PC-9 (cell line): ENCODE measurements around the gene WFDC5. TPM values are rescaled to one million over a fixed set of nuclear protein-coding genes. Genes with fewer than 3 reads are reported as not detected.

ENCODE experiments used
- BruUV-seq: library from RNA; stranded (reverse); fragments of 400-500 nt; replicated peaks from 2 replicates; lab custom pipeline; 2021; lab: Mats Ljungman, UMichigan
- CTCF ChIA-PET: fragments of 300-600 bp; sonication (Branson Sonifier 250); formaldehyde crosslinking; loops from one replicate; lab custom pipeline; 2022; ENCODE audit warnings: antibody characterized with exemption; lab: Charles Lee
- POLR2A ChIA-PET: fragments of 300-600 bp; sonication (Branson Sonifier 250); formaldehyde crosslinking; loops from one replicate; lab custom pipeline; 2022; ENCODE audit warnings: antibody characterized with exemption; ENCODE audit not compliant: unreplicated experiment; lab: Charles Lee
- DNase-seq, 2 experiments: peaks; one replicate each; pipeline versions ENCODE4 v3.0.0 to v3.0.0-alpha.2; 2015 to 2022; ENCODE audit warnings: mixed read lengths in 1 of 2
- H2AFZ ChIP-seq: fragments of 200-600 bp; sonication (generic); 2 replicates; pipeline ENCODE4 v1.8.1; 2017; ENCODE audit warnings: antibody characterized with exemption
- H3F3A ChIP-seq: fragments of 200-600 bp; sonication (generic); 2 replicates; pipeline ENCODE4 v1.8.1; 2017; ENCODE audit warnings: antibody characterized with exemption, mild to moderate bottlenecking, low read depth; ENCODE audit not compliant: insufficient read depth
- H3K27ac ChIP-seq: fragments of 200-600 bp; sonication (generic); 2 replicates; pipeline ENCODE4 v1.6.1; 2016; ENCODE audit warnings: mixed run types
- H3K27me3 ChIP-seq: fragments of 200-600 bp; sonication (generic); 2 replicates; pipeline ENCODE4 v1.6.1; 2016; ENCODE audit warnings: low read depth, mixed run types; ENCODE audit not compliant: insufficient read depth
- H3K36me3 ChIP-seq: fragments of 200-600 bp; sonication (generic); 2 replicates; pipeline ENCODE4 v1.6.1; 2016; ENCODE audit warnings: low read depth, mixed run types
- H3K4me1 ChIP-seq: fragments of 200-600 bp; sonication (generic); replicated peaks from 2 replicates; pipeline ENCODE4 v1.6.1; 2016; ENCODE audit warnings: mixed run types; ENCODE audit not compliant: insufficient read depth
- H3K4me2 ChIP-seq: fragments of 200-600 bp; sonication (generic); 2 replicates; pipeline ENCODE4 v1.6.1; 2017; ENCODE audit warnings: mixed run types
- H3K4me3 ChIP-seq: fragments of 200-600 bp; sonication (generic); 2 replicates; pipeline ENCODE4 v1.6.1; 2016; ENCODE audit warnings: mixed run types
- H3K79me2 ChIP-seq: fragments of 200-600 bp; sonication (generic); 2 replicates; pipeline ENCODE4 v1.6.1; 2017; ENCODE audit warnings: low read depth, mixed run types
- H3K9me2 ChIP-seq: fragments of 200-600 bp; sonication (generic); 2 replicates; pipeline ENCODE4 v1.8.1; 2017; ENCODE audit warnings: mild to moderate bottlenecking; ENCODE audit not compliant: insufficient read depth
- H3K9me3 ChIP-seq: fragments of 200-600 bp; sonication (generic); 2 replicates; pipeline ENCODE4 v1.8.1; 2016; ENCODE audit warnings: low read depth; ENCODE audit not compliant: insufficient read depth
- H4K20me1 ChIP-seq: fragments of 200-600 bp; sonication (generic); 2 replicates; pipeline ENCODE4 v1.8.1; 2017; ENCODE audit not compliant: insufficient read depth
- CTCF ChIP-seq: fragments of 200-600 bp; sonication (generic); conservative IDR thresholded peaks from 2 replicates; pipeline ENCODE4 v1.6.1; 2017; ENCODE audit warnings: mixed run types, antibody characterized with exemption, mild to moderate bottlenecking, moderate library complexity
- EZH2 ChIP-seq: fragments of 200-600 bp; sonication (generic); IDR thresholded peaks from 2 replicates; pipeline ENCODE4 v1.8.0; 2017; ENCODE audit warnings: antibody characterized with exemption, low read depth
- intact Hi-C: fragments of 100-400 bp; cut with micrococcal nuclease; formaldehyde crosslinking; loops from one replicate; pipeline ENCODE4 v1.10.0; 2022; ENCODE audit not compliant: unreplicated experiment
- total RNA-seq: library from RNA; stranded (reverse); gene quantifications from 2 replicates; pipeline ENCODE4 v1.2.3, GENCODE V29; 2021

The WFDC5 gene
- total RNA-seq, 1 experiment from 2014 or later = not detected

- Histone ChIP-seq H3K27me3 (no peaks in the 10 kb centered on the region), H4K20me1 (no peaks in the 10 kb centered on the region), H3K36me3 (no peaks in the 10 kb centered on the region), H3K27ac (no peak overlapping the region), H3K79me2 (no peaks in the 10 kb centered on the region), H3K4me1 (peaks cover 14% of the 10 kb centered on the region), H2AFZ (no peak overlapping the region), H3K4me3 (no peak overlapping the region), H3K9me3 (no peaks in the 10 kb centered on the region), H3K9me2 (no peaks in the 10 kb centered on the region), H3F3A (no peaks in the 10 kb centered on the region; the same call in none of the 2 replicates), H3K4me2 (no peak overlapping the region)
- BruUV-seq = no TSS peak
- DNase-seq = no peak
- intact Hi-C loops = no loop called here
- no peak for TF ChIP-seq EZH2
- CTCF ChIA-PET = no interaction called here
- POLR2A ChIA-PET = no interaction called here
These were observed 23.6 kb downstream of the WFDC5 start for GRCh38 chr20:45091366-45091765.

GRCh38 chr20:45090481-45090880 is 24.5 kb downstream of the WFDC5 start:
- H3K4me1 ChIP-seq = peaks cover 14% of the 10 kb centered on the region
- no peak overlapping the region for H2AFZ ChIP-seq
- H3F3A ChIP-seq = no peaks in the 10 kb centered on the region; the same call in none of the 2 replicates
- H3K4me3 ChIP-seq = no peak overlapping the region
- intact Hi-C loops = no loop called here
- ChIA-PET POLR2A (no interaction called here), CTCF (interaction anchor here (0.6 kb wide), 1 partner anchor 9 kb away, joined by 3 read pairs; no protein-coding TSS in a partner anchor)
- no peaks in the 10 kb centered on the region for H3K9me3 ChIP-seq
- H3K9me2 ChIP-seq = no peaks in the 10 kb centered on the region
- no peak for TF ChIP-seq EZH2
- no peak for TF ChIP-seq CTCF
- H3K79me2 ChIP-seq = no peaks in the 10 kb centered on the region
- H4K20me1 ChIP-seq = no peaks in the 10 kb centered on the region
- H3K27me3 ChIP-seq = no peaks in the 10 kb centered on the region
- BruUV-seq = no TSS peak
- no peak overlapping the region for H3K27ac ChIP-seq
- DNase-seq = no peak
- no peaks in the 10 kb centered on the region for H3K36me3 ChIP-seq
- no peak overlapping the region for H3K4me2 ChIP-seq

- Histone ChIP-seq H3K9me2 (no peaks in the 10 kb centered on the region), H4K20me1 (no peaks in the 10 kb centered on the region), H3K27ac (peak overlapping the region; percentile 41), H3K36me3 (no peaks in the 10 kb centered on the region), H3K4me3 (no peak overlapping the region), H3K4me1 (peaks cover 14% of the 10 kb centered on the region), H3F3A (no peaks in the 10 kb centered on the region; the same call in none of the 2 replicates), H2AFZ (no peak overlapping the region), H3K79me2 (no peaks in the 10 kb centered on the region), H3K4me2 (peak overlapping the region; percentile 23), H3K27me3 (no peaks in the 10 kb centered on the region), H3K9me3 (no peaks in the 10 kb centered on the region)
- no TSS peak for BruUV-seq
- ChIA-PET CTCF (no interaction called here), POLR2A (no interaction called here)
- DNase-seq = peak in 1 of 2 experiments; percentile 78
- intact Hi-C loops = no loop called here
- no peak for TF ChIP-seq EZH2
- TF ChIP-seq CTCF = no peak
These were observed 26.7 kb downstream of the WFDC5 start for GRCh38 chr20:45088247-45088646.

DNA sequence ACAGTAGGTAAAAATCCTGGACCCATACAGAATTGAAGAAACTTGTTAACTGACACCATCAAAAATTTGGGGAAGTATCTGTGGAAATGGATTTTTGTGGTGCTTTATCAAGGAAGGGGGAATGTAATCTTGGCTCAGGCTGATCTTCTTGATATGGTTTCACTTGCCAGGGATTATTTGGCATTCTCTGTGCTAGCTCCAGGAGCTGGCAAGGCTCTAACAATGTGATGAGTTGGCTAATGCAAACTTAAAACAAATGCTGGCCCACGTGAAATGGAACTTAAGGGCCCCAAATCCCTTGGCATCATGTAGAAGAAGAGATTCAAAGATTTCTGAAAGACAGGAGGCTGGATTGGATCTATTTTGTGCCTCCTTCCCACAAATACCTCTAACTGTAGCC is 27.2 kb downstream of the WFDC5 start:
- Histone ChIP-seq H3K27me3 (no peaks in the 10 kb centered on the region), H3K4me3 (no peak overlapping the region), H3K4me2 (peak overlapping the region; percentile 23), H3K4me1 (peaks cover 14% of the 10 kb centered on the region), H3K79me2 (no peaks in the 10 kb centered on the region), H3F3A (no peaks in the 10 kb centered on the region; the same call in none of the 2 replicates), H3K27ac (peak overlapping the region; percentile 35), H2AFZ (no peak overlapping the region), H3K36me3 (no peaks in the 10 kb centered on the region), H3K9me2 (no peaks in the 10 kb centered on the region), H3K9me3 (no peaks in the 10 kb centered on the region), H4K20me1 (no peaks in the 10 kb centered on the region)
- BruUV-seq = no TSS peak
- TF ChIP-seq EZH2 (no peak), CTCF (no peak)
- CTCF ChIA-PET = no interaction called here
- intact Hi-C loops = no loop called here
- POLR2A ChIA-PET = no interaction called here
- peak in 1 of 2 experiments; percentile 27 for DNase-seq
